Neural cell (in vitro differentiated cells): ENCODE measurements around the gene HDAC11. TPM values are rescaled to one million over a fixed set of nuclear protein-coding genes. Genes with fewer than 3 reads are reported as not detected.

ENCODE experiments used
- H2AFZ ChIP-seq: fragments of 200-600, 300-800 bp; sonication (generic), shearing (Covaris generic); 2 replicates; pipeline ENCODE4 v1.6.0; 2014; ENCODE audit warnings: low read depth, mild to moderate bottlenecking, antibody characterized with exemption, low read length, moderate library complexity
- H3F3A ChIP-seq: fragments of 200-600 bp; shearing (Covaris generic); 2 replicates; pipeline ENCODE4 v1.6.1; 2016; ENCODE audit warnings: mild to moderate bottlenecking, moderate library complexity, mixed read lengths, antibody characterized with exemption, low read length; ENCODE audit not compliant: insufficient read depth, poor library complexity, severe bottlenecking
- H3K27ac ChIP-seq: fragments of 200-600, 300-800 bp; sonication (generic), shearing (Covaris generic); 2 replicates; pipeline ENCODE4 v1.5.1; 2014; ENCODE audit warnings: mild to moderate bottlenecking, low read length, moderate library complexity
- H3K27me3 ChIP-seq: fragments of 300-800, 200-600 bp; sonication (generic), shearing (Covaris generic); 2 replicates; pipeline ENCODE4 v1.6.0; 2014; ENCODE audit warnings: mild to moderate bottlenecking, low read depth, low read length, moderate library complexity; ENCODE audit not compliant: insufficient read depth
- H3K36me3 ChIP-seq: fragments of 300-800, 200-600 bp; sonication (generic), shearing (Covaris generic); 2 replicates; pipeline ENCODE4 v1.5.1; 2014; ENCODE audit warnings: mild to moderate bottlenecking, antibody characterized with exemption, low read length, moderate library complexity; ENCODE audit not compliant: insufficient read depth
- H3K4me2 ChIP-seq: fragments of 300-800, 200-600 bp; sonication (generic), shearing (Covaris generic); 2 replicates; pipeline ENCODE4 v1.6.0; 2014; ENCODE audit warnings: mild to moderate bottlenecking, low read length
- H3K4me3 ChIP-seq: fragments of 300-800, 200-600 bp; sonication (generic), shearing (Covaris generic); 2 replicates; pipeline ENCODE4 v1.5.1; 2014; ENCODE audit warnings: mild to moderate bottlenecking, low read length, moderate library complexity
- H3K79me2 ChIP-seq: fragments of 200-600 bp; shearing (Covaris generic); replicated peaks from 2 replicates; pipeline ENCODE4 v1.6.0; 2014; ENCODE audit warnings: mild to moderate bottlenecking, low read length, moderate library complexity; ENCODE audit not compliant: insufficient read depth
- H3K9ac ChIP-seq: fragments of 300-800, 200-600 bp; sonication (generic), shearing (Covaris generic); 2 replicates; pipeline ENCODE4 v1.6.1; 2016; ENCODE audit warnings: mild to moderate bottlenecking, low read length, mixed read lengths
- H3K9me2 ChIP-seq: fragments of 200-600 bp; shearing (Covaris generic); 2 replicates; pipeline ENCODE4 v1.6.1; 2016; ENCODE audit warnings: mild to moderate bottlenecking, low read length, mixed read lengths; ENCODE audit not compliant: insufficient read depth
- H3K9me3 ChIP-seq: fragments of 200-600, 300-800 bp; sonication (generic), shearing (Covaris generic); 2 replicates; pipeline ENCODE4 v1.6.1; 2016; ENCODE audit warnings: mild to moderate bottlenecking, mixed run types, low read length, moderate library complexity, mixed read lengths
- H4K20me1 ChIP-seq: fragments of 200-600 bp; shearing (Covaris generic); 2 replicates; pipeline ENCODE4 v1.6.1; 2016; ENCODE audit warnings: mild to moderate bottlenecking, mixed run types; ENCODE audit not compliant: insufficient read depth
- EP300 ChIP-seq: fragments of 450-650 bp; conservative IDR thresholded peaks from 2 replicates; pipeline ENCODE4 v1.6.1; 2014; ENCODE audit warnings: antibody characterized with exemption, mild to moderate bottlenecking, moderate library complexity; ENCODE audit not compliant: poor library complexity, severe bottlenecking
- EZH2 ChIP-seq: fragments of 200-600, 300-800 bp; shearing (Covaris generic), sonication (generic); IDR thresholded peaks from 2 replicates; pipeline ENCODE4 v1.6.1; 2014; ENCODE audit warnings: antibody characterized with exemption, low read length, borderline replicate concordance, mild to moderate bottlenecking; ENCODE audit not compliant: insufficient read depth, poor library complexity, severe bottlenecking
- MXI1 ChIP-seq: fragments of 450-650 bp; conservative IDR thresholded peaks from 2 replicates; pipeline ENCODE4 v1.6.1; 2014; ENCODE audit warnings: antibody characterized with exemption, mild to moderate bottlenecking; ENCODE audit not compliant: poor library complexity, severe bottlenecking
- POLR2AphosphoS5 ChIP-seq: IDR thresholded peaks from 2 replicates; pipeline ENCODE4 v1.6.1; 2012
- RAD21 ChIP-seq: fragments of 450-650 bp; conservative IDR thresholded peaks from 2 replicates; pipeline ENCODE4 v1.6.1; 2014; ENCODE audit warnings: antibody characterized with exemption, mild to moderate bottlenecking, moderate library complexity
- SMC3 ChIP-seq: fragments of 450-650 bp; conservative IDR thresholded peaks from 2 replicates; pipeline ENCODE4 v1.6.1; 2014; ENCODE audit warnings: antibody characterized with exemption, mild to moderate bottlenecking, moderate library complexity; ENCODE audit not compliant: poor library complexity
- TAF1 ChIP-seq: IDR thresholded peaks from 2 replicates; pipeline ENCODE4 v1.6.1; 2012; ENCODE audit warnings: low read depth
- polyA plus RNA-seq: library from polyadenylated mRNA; depleted of rRNA; stranded (reverse); fragments of >200 nt; gene quantifications from 2 replicates; pipeline ENCODE4 v1.2.3, GENCODE V29; 2014
- TF ChIP-seq, protein P1 (sequence below): IDR thresholded peaks from 2 replicates; pipeline ENCODE4 v1.6.1; 2012; ENCODE audit warnings: borderline replicate concordance
- TF ChIP-seq, protein P2 (sequence below): fragments of 450-650 bp; IDR thresholded peaks from 2 replicates; pipeline ENCODE4 v1.5.1; 2014; ENCODE audit warnings: antibody characterized with exemption, mild to moderate bottlenecking, moderate library complexity; ENCODE audit not compliant: poor library complexity, severe bottlenecking

Gene HDAC11
- polyA plus RNA-seq, 1 donor from 2014 or later = 14.8 TPM

DNA sequence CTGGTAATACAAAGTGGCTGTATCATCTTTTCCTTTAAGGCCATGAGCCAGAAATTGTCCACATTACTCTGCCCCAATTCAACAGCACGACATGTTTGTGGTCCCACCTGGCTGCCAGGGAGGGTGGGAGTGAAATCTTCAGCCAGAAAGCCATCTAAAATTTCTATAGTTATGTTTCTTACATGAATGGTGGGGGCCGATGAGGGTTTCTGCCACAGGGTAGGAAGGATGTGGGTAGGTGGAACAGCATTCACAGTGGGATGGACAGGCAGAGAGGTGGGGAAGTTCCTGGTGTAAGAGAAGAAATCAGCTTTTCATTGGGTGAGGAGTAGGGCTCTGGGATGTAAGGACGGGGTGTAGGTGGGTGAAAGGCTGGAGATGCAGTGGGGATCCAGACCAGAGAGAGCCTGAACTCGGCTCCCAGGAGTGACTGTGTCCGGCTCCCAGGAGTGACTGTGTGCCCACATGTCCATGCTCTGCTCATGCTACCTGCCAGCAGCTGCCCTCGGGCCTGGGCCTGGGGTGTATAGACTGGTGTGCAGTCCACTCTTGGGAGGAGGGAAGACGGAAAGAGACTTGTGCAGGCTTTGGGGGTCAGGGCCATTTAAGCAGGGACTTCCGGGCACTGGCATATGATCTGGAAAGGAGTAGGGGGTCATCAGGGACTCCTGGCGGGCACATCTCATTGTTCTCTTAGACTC, 65.0 kb downstream of the HDAC11 start:
- Histone ChIP-seq H3K36me3 (no peaks in the 10 kb centered on the region), H3K9me3 (no peaks in the 10 kb centered on the region), H4K20me1 (no peaks in the 10 kb centered on the region), H3K27me3 (peaks cover 16% of the 10 kb centered on the region), H3K9ac (no peak overlapping the region), H3K9me2 (no peaks in the 10 kb centered on the region), H3K79me2 (no peaks in the 10 kb centered on the region), H3F3A (no peaks in the 10 kb centered on the region), H3K27ac (no peak overlapping the region), H3K4me3 (no peak overlapping the region), H2AFZ (no peak overlapping the region), H3K4me2 (no peak overlapping the region)
- TF ChIP-seq RAD21 (no peak), POLR2AphosphoS5 (no peak), EP300 (no peak), TAF1 (no peak), SMC3 (no peak)
- TF ChIP-seq, protein P1, sequence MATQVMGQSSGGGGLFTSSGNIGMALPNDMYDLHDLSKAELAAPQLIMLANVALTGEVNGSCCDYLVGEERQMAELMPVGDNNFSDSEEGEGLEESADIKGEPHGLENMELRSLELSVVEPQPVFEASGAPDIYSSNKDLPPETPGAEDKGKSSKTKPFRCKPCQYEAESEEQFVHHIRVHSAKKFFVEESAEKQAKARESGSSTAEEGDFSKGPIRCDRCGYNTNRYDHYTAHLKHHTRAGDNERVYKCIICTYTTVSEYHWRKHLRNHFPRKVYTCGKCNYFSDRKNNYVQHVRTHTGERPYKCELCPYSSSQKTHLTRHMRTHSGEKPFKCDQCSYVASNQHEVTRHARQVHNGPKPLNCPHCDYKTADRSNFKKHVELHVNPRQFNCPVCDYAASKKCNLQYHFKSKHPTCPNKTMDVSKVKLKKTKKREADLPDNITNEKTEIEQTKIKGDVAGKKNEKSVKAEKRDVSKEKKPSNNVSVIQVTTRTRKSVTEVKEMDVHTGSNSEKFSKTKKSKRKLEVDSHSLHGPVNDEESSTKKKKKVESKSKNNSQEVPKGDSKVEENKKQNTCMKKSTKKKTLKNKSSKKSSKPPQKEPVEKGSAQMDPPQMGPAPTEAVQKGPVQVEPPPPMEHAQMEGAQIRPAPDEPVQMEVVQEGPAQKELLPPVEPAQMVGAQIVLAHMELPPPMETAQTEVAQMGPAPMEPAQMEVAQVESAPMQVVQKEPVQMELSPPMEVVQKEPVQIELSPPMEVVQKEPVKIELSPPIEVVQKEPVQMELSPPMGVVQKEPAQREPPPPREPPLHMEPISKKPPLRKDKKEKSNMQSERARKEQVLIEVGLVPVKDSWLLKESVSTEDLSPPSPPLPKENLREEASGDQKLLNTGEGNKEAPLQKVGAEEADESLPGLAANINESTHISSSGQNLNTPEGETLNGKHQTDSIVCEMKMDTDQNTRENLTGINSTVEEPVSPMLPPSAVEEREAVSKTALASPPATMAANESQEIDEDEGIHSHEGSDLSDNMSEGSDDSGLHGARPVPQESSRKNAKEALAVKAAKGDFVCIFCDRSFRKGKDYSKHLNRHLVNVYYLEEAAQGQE = no peak

DNA sequence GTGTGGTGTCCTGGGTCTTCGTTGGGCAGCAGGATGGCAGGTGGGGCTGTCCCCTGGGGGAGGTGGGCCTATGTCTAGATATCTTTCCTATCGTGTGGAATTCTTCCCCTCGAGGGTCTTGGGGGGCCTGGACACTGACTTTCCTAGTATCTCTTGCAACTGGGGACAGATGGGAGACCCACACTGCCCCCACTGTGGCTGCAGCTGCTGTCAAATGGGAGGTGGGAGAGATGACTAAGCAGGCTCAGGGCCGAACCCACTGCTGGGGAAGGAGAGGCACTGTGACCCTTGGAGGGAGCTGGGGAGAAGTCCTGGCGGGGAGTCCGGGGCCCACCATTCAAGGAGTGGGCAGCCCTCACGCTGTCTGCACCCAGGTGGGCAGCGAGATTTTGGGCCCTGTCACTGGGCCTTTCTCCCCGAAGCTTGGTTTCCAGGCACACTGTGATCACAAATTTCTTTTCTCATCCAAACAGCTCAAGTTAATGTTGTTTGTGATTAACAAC, 65.9 kb downstream of the HDAC11 start:
- TF ChIP-seq SMC3 (no peak), EP300 (no peak), TAF1 (no peak), EZH2 (no peak), MXI1 (no peak)
- Histone ChIP-seq H3K36me3 (no peaks in the 10 kb centered on the region), H3K27ac (no peak overlapping the region), H3K27me3 (peaks cover 18% of the 10 kb centered on the region), H2AFZ (no peak overlapping the region), H3K79me2 (no peaks in the 10 kb centered on the region), H3F3A (no peaks in the 10 kb centered on the region), H3K9me2 (no peaks in the 10 kb centered on the region), H4K20me1 (no peaks in the 10 kb centered on the region), H3K4me3 (no peak overlapping the region), H3K9ac (no peak overlapping the region), H3K9me3 (no peaks in the 10 kb centered on the region), H3K4me2 (no peak overlapping the region)

DNA sequence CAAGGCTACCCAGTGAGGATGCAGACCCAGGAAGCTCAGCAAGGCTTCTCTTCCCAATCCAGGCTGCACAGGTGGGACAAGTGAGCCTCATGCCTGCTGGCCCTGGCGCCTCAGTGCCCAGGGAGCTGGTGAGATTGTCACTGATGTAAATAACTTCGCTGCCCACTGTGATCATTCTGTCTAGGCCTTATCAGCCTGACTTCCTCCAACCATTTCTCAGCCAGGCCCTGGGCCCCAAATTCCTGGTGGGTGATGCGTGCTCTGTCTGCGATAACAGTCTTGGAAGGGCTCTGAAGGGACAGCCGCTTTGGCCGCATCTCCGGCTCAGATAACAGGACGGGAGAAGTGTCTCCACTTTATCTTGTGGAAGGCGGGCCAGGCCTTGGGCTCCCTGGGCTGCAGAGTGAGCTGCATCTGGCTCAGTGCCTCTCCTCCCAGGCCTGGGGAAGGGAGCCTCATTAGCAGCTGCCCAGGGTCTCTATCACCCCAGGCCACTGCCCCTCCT, 66.6 kb downstream of the HDAC11 start:
- Histone ChIP-seq H3K9me2 (no peaks in the 10 kb centered on the region), H3K4me2 (no peak overlapping the region), H3K9me3 (no peaks in the 10 kb centered on the region), H3K27me3 (peaks cover 18% of the 10 kb centered on the region), H3K79me2 (no peaks in the 10 kb centered on the region), H3F3A (no peaks in the 10 kb centered on the region), H3K4me3 (no peak overlapping the region), H3K36me3 (no peaks in the 10 kb centered on the region), H2AFZ (no peak overlapping the region), H3K27ac (no peak overlapping the region), H4K20me1 (no peaks in the 10 kb centered on the region), H3K9ac (no peak overlapping the region)
- TF ChIP-seq, protein P2, sequence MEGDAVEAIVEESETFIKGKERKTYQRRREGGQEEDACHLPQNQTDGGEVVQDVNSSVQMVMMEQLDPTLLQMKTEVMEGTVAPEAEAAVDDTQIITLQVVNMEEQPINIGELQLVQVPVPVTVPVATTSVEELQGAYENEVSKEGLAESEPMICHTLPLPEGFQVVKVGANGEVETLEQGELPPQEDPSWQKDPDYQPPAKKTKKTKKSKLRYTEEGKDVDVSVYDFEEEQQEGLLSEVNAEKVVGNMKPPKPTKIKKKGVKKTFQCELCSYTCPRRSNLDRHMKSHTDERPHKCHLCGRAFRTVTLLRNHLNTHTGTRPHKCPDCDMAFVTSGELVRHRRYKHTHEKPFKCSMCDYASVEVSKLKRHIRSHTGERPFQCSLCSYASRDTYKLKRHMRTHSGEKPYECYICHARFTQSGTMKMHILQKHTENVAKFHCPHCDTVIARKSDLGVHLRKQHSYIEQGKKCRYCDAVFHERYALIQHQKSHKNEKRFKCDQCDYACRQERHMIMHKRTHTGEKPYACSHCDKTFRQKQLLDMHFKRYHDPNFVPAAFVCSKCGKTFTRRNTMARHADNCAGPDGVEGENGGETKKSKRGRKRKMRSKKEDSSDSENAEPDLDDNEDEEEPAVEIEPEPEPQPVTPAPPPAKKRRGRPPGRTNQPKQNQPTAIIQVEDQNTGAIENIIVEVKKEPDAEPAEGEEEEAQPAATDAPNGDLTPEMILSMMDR = no peak
- TF ChIP-seq EP300 (no peak), MXI1 (no peak), SMC3 (no peak), RAD21 (no peak), POLR2AphosphoS5 (no peak), EZH2 (no peak), TAF1 (no peak)
- TF ChIP-seq, protein P1 = no peak
